ENCODE results near the gene SPART. TPM values are rescaled to one million over a fixed set of nuclear protein-coding genes. Genes with fewer than 3 reads are reported as not detected.

Gene SPART
- polyA plus RNA-seq, 2 of the 4 experiments (the other 2 are of a cell fraction), result 33.9 to 37.0 TPM

GRCh38 chr13:36339600-36340155 lies 6.5 kb downstream of the SPART start:
- ChIA-PET CTCF (interaction anchor here (0.9 kb wide), 1 partner anchor 12 kb away, joined by 3 read pairs; no protein-coding TSS in a partner anchor), POLR2A (no interaction called here)
- H3K4me2 ChIP-seq, result no peak overlapping the region
- H3K4me1 ChIP-seq, result peaks cover 17% of the 10 kb centered on the region
- DNase-seq (ENCODE audit: low read depth in 1 of 2, low spot score in 1 of 2), result no peak
- no peak overlapping the region for H3K4me3 ChIP-seq
- no peak overlapping the region for H3K27ac ChIP-seq
- WGBS (ENCODE audit: missing lambda C conversion rate), result 98% methylated on average over 4 of the region's 4 CpGs
- no peak for FAIRE-seq
- H3K9me3 ChIP-seq, result no peaks in the 10 kb centered on the region
- no peak for TF ChIP-seq CBX8 (IDR thresholded peaks at IDR 0.05)
- TF ChIP-seq, protein P1, sequence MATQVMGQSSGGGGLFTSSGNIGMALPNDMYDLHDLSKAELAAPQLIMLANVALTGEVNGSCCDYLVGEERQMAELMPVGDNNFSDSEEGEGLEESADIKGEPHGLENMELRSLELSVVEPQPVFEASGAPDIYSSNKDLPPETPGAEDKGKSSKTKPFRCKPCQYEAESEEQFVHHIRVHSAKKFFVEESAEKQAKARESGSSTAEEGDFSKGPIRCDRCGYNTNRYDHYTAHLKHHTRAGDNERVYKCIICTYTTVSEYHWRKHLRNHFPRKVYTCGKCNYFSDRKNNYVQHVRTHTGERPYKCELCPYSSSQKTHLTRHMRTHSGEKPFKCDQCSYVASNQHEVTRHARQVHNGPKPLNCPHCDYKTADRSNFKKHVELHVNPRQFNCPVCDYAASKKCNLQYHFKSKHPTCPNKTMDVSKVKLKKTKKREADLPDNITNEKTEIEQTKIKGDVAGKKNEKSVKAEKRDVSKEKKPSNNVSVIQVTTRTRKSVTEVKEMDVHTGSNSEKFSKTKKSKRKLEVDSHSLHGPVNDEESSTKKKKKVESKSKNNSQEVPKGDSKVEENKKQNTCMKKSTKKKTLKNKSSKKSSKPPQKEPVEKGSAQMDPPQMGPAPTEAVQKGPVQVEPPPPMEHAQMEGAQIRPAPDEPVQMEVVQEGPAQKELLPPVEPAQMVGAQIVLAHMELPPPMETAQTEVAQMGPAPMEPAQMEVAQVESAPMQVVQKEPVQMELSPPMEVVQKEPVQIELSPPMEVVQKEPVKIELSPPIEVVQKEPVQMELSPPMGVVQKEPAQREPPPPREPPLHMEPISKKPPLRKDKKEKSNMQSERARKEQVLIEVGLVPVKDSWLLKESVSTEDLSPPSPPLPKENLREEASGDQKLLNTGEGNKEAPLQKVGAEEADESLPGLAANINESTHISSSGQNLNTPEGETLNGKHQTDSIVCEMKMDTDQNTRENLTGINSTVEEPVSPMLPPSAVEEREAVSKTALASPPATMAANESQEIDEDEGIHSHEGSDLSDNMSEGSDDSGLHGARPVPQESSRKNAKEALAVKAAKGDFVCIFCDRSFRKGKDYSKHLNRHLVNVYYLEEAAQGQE (IDR thresholded peaks at IDR 0.05), result no peak
- TF ChIP-seq TFCP2L1 (CRISPR knock-in tag; IDR thresholded peaks at IDR 0.05), result no peak
- TF ChIP-seq HEYL (CRISPR knock-in tag; IDR thresholded peaks at IDR 0.05), result no peak
- TF ChIP-seq RAD21 (conservative IDR thresholded peaks at IDR 0.05 in 1 of 2, IDR thresholded peaks at IDR 0.05 in 1 of 2), result no peak
- TF ChIP-seq CBX2 (IDR thresholded peaks at IDR 0.05; ENCODE audit: borderline replicate concordance, low read depth), result no peak
- no peak for TF ChIP-seq EP300 (IDR thresholded peaks at IDR 0.05)
- no peak for TF ChIP-seq MAX (IDR thresholded peaks at IDR 0.05)
- TF ChIP-seq HOXA7 (CRISPR knock-in tag; IDR thresholded peaks at IDR 0.05), result no peak
- TF ChIP-seq RARB (CRISPR knock-in tag; IDR thresholded peaks at IDR 0.05), result no peak
- no peak for TF ChIP-seq ZSCAN20 (CRISPR knock-in tag; IDR thresholded peaks at IDR 0.05)
- TF ChIP-seq, protein P2, sequence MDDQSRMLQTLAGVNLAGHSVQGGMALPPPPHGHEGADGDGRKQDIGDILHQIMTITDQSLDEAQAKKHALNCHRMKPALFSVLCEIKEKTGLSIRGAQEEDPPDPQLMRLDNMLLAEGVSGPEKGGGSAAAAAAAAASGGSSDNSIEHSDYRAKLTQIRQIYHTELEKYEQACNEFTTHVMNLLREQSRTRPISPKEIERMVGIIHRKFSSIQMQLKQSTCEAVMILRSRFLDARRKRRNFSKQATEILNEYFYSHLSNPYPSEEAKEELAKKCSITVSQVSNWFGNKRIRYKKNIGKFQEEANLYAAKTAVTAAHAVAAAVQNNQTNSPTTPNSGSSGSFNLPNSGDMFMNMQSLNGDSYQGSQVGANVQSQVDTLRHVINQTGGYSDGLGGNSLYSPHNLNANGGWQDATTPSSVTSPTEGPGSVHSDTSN (IDR thresholded peaks at IDR 0.05), result no peak
- no peak for TF ChIP-seq NR3C1 (IDR thresholded peaks at IDR 0.05)
- TF ChIP-seq TP53 (CRISPR knock-in tag; IDR thresholded peaks at IDR 0.05), result no peak
- no peak for ATAC-seq

DNA sequence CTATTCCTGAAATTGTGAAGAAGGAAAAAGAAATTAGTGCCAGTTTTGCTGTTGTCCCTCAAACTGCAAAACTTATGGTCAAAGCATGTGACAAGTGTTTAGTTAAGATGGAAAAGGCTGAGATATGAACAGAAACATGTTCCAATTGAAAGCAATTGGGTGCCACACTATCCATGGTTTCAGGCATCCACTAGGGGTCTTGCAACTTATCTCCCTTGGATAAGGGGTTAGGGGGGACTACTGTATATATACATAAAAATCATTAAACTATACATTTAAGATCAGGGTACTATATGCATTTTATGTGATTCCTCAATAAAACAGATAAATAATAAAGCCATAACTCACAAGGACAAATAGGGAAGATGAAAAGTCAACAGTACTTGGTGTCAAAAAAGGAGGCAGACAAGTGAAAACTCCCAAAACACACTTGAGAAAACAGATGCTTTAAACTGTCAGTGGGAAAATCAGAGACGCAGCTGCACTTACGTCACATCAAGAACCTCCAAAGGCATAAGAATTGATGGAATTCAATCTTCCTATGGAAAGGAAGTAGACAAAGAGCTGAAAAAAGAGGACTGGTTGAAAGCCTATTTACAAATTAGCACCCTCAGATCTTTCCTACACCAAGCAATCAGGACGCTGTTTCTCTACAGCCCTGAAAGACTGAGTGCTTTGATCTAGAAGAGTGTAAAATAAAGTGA lies 8.1 kb downstream of the SPART start:
- TF ChIP-seq HOXB13 (CRISPR knock-in tag; IDR thresholded peaks at IDR 0.05; ENCODE audit: low read depth), result no peak
- TF ChIP-seq RAD21 (conservative IDR thresholded peaks at IDR 0.05 in 1 of 2, IDR thresholded peaks at IDR 0.05 in 1 of 2), result no peak
- no peak for TF ChIP-seq BCL3 (IDR thresholded peaks at IDR 0.05)
- no peak for TF ChIP-seq RCOR1 (IDR thresholded peaks at IDR 0.05; ENCODE audit: low read depth, low read length)
- TF ChIP-seq CBX2 (IDR thresholded peaks at IDR 0.05; ENCODE audit: borderline replicate concordance, low read depth), result no peak
- TF ChIP-seq NFE2L2 (conservative IDR thresholded peaks at IDR 0.05; ENCODE audit: low read length), result no peak
- TF ChIP-seq JUNB (IDR thresholded peaks at IDR 0.05), result no peak
- no peak for TF ChIP-seq RNF2 (IDR thresholded peaks at IDR 0.05; ENCODE audit: borderline replicate concordance, low read depth)
- TF ChIP-seq ZFP36 (IDR thresholded peaks at IDR 0.05; ENCODE audit: borderline replicate concordance, partially characterized antibody), result no peak
- TF ChIP-seq FOSB (CRISPR knock-in tag; IDR thresholded peaks at IDR 0.05), result no peak
- no peak for TF ChIP-seq RARB (CRISPR knock-in tag; IDR thresholded peaks at IDR 0.05)
- Histone ChIP-seq H3K4me2 (no peak overlapping the region), H3K27ac (no peak overlapping the region), H3K9me3 (no peaks in the 10 kb centered on the region), H3K4me3 (no peak overlapping the region), H3K4me1 (peaks cover 16% of the 10 kb centered on the region)
- DNase-seq (ENCODE audit: low read depth in 1 of 2, low spot score in 1 of 2), result no peak
- no peak for FAIRE-seq
- ChIA-PET CTCF (no interaction called here), POLR2A (no interaction called here)
- 90% methylated on average over 3 of the region's 3 CpGs for WGBS (ENCODE audit: missing lambda C conversion rate)
- ATAC-seq, result no peak
